ENCODE measurements around the gene CLNK.
"Not testable (repeated sequence)": the region's sequence is repeated elsewhere in the genome, so short reads cannot be mapped to it uniquely, and the experiment has no call there.

The CLNK gene

GRCh38 chr4:10659251-10659650 is 25.3 kb downstream of the CLNK start:
- DNase-seq (ENCODE audit: low read depth in 3 of 3) = no peak

- no peak for DNase-seq (ENCODE audit: low read depth in 3 of 3)
Measured at GRCh38 chr4:10656988-10657387, 27.6 kb downstream of the CLNK start.

GRCh38 chr4:10656420-10656819 is 28.1 kb downstream of the CLNK start:
- no peak for DNase-seq (ENCODE audit: low read depth in 3 of 3)

GRCh38 chr4:10655968-10656367 is 28.6 kb downstream of the CLNK start:
- DNase-seq (ENCODE audit: low read depth in 3 of 3) = no peak

- DNase-seq (ENCODE audit: low read depth in 3 of 3) = no peak
Measured at GRCh38 chr4:10648479-10648878, 36.1 kb downstream of the CLNK start.

GRCh38 chr4:10647846-10648245 is 36.7 kb downstream of the CLNK start:
- no peak for DNase-seq (ENCODE audit: low read depth in 3 of 3)

GRCh38 chr4:10643600-10644425 is 40.8 kb downstream of the CLNK start:
- no peak for DNase-seq (ENCODE audit: low read depth in 3 of 3)

GRCh38 chr4:10640561-10641201 is 43.9 kb downstream of the CLNK start:
- DNase-seq (ENCODE audit: low read depth in 3 of 3) = no peak

- DNase-seq (ENCODE audit: low read depth in 3 of 3) = no peak
Measured at GRCh38 chr4:10639664-10640063, 44.9 kb downstream of the CLNK start.

- no peak for DNase-seq (ENCODE audit: low read depth in 3 of 3)
Measured at GRCh38 chr4:10639100-10639499, 45.5 kb downstream of the CLNK start.

GRCh38 chr4:10635091-10635490 is 49.5 kb downstream of the CLNK start:
- no peak for DNase-seq (ENCODE audit: low read depth in 3 of 3)

GRCh38 chr4:10629394-10629793 is 55.2 kb downstream of the CLNK start:
- no peak for DNase-seq (ENCODE audit: low read depth in 3 of 3)

- DNase-seq (ENCODE audit: low read depth in 3 of 3) = no peak
Measured at GRCh38 chr4:10625131-10625530, 59.4 kb downstream of the CLNK start.

GRCh38 chr4:10623862-10624261 is 60.7 kb downstream of the CLNK start:
- no peak for DNase-seq (ENCODE audit: low read depth in 3 of 3)

- no peak for DNase-seq (ENCODE audit: low read depth in 3 of 3)
Measured at GRCh38 chr4:10623241-10623640, 61.3 kb downstream of the CLNK start.

GRCh38 chr4:10622728-10623127 is 61.8 kb downstream of the CLNK start:
- no peak for DNase-seq (ENCODE audit: low read depth in 3 of 3)

GRCh38 chr4:10620935-10621488 is 63.6 kb downstream of the CLNK start:
- no peak for DNase-seq (ENCODE audit: low read depth in 3 of 3)

- DNase-seq (ENCODE audit: low read depth in 3 of 3) = no peak
Measured at GRCh38 chr4:10619855-10620254, 64.7 kb downstream of the CLNK start.

GRCh38 chr4:10619220-10619619 is 65.3 kb downstream of the CLNK start:
- DNase-seq (ENCODE audit: low read depth in 3 of 3) = no peak

- not testable (repeated sequence) for DNase-seq (ENCODE audit: low read depth in 3 of 3)
Measured at GRCh38 chr4:10614926-10615325, 69.6 kb downstream of the CLNK start.

- no peak for DNase-seq (ENCODE audit: low read depth in 3 of 3)
Measured at GRCh38 chr4:10613926-10614478, 70.6 kb downstream of the CLNK start.

- DNase-seq (ENCODE audit: low read depth in 3 of 3) = no peak
Measured at GRCh38 chr4:10612476-10612875, 72.1 kb downstream of the CLNK start.

GRCh38 chr4:10611673-10612072 is 72.9 kb downstream of the CLNK start:
- no peak for DNase-seq (ENCODE audit: low read depth in 3 of 3)

Measured in stimulated activated CD4-positive, alpha-beta T cell treated with anti-CD3 and anti-CD28 coated beads, TNF-alpha, amount 100 ng/mL, for 48 hours (primary cell).